Hepatocyte (in vitro differentiated cells): ENCODE measurements around the gene PDZD4. TPM values are rescaled to one million over a fixed set of nuclear protein-coding genes. Genes with fewer than 3 reads are reported as not detected.

Source experiments
- DNase-seq: peaks from one replicate; pipeline ENCODE4 v3.0.0-alpha.2; 2016; ENCODE audit warnings: low spot score
- H2AFZ ChIP-seq: fragments of 200-600 bp; sonication (generic); 2 replicates; pipeline ENCODE4 v1.6.0; 2016; ENCODE audit warnings: antibody characterized with exemption, mild to moderate bottlenecking
- H3K27ac ChIP-seq: fragments of 200-600 bp; sonication (generic); 2 replicates; pipeline ENCODE4 v1.5.1; 2016; ENCODE audit warnings: mild to moderate bottlenecking
- H3K27me3 ChIP-seq: fragments of 200-600 bp; sonication (generic); 2 replicates; pipeline ENCODE4 v1.6.1; 2016
- H3K36me3 ChIP-seq: fragments of 200-600 bp; sonication (generic); replicated peaks from 2 replicates; pipeline ENCODE4 v1.5.1; 2016; ENCODE audit warnings: low read depth; ENCODE audit not compliant: insufficient read depth
- H3K4me1 ChIP-seq: fragments of 200-600 bp; sonication (generic); 2 replicates; pipeline ENCODE4 v1.5.1; 2016; ENCODE audit warnings: mild to moderate bottlenecking, moderate library complexity; ENCODE audit not compliant: insufficient read depth
- H3K4me2 ChIP-seq: fragments of 200-600 bp; sonication (generic); 2 replicates; pipeline ENCODE4 v1.6.0; 2016
- H3K4me3 ChIP-seq: fragments of 200-600 bp; sonication (generic); 2 replicates; pipeline ENCODE4 v1.5.1; 2016; ENCODE audit warnings: mild to moderate bottlenecking
- H3K79me2 ChIP-seq: fragments of 200-600 bp; sonication (generic); 2 replicates; pipeline ENCODE4 v1.6.0; 2017; ENCODE audit warnings: mild to moderate bottlenecking
- H3K9me2 ChIP-seq: fragments of 200-600 bp; sonication (generic); replicated peaks from 2 replicates; pipeline ENCODE4 v1.6.0; 2017; ENCODE audit warnings: mild to moderate bottlenecking; ENCODE audit not compliant: insufficient read depth
- H3K9me3 ChIP-seq: fragments of 200-600 bp; sonication (generic); 2 replicates; pipeline ENCODE4 v1.5.1; 2016; ENCODE audit warnings: low read depth, mild to moderate bottlenecking
- H4K20me1 ChIP-seq: fragments of 200-600 bp; sonication (generic); 2 replicates; pipeline ENCODE4 v1.6.0; 2016; ENCODE audit warnings: mild to moderate bottlenecking; ENCODE audit not compliant: insufficient read depth, poor library complexity, severe bottlenecking
- CTCF ChIP-seq: fragments of 200-600 bp; sonication (generic); IDR thresholded peaks from 2 replicates; pipeline ENCODE4 v1.5.1; 2016; ENCODE audit warnings: antibody characterized with exemption, mild to moderate bottlenecking; ENCODE audit not compliant: poor library complexity
- EZH2 ChIP-seq: fragments of 200-600 bp; sonication (generic); IDR thresholded peaks from 2 replicates; pipeline ENCODE4 v1.6.1; 2016; ENCODE audit warnings: antibody characterized with exemption, mild to moderate bottlenecking, borderline replicate concordance
- EZH2phosphoT487 ChIP-seq: fragments of 200-600 bp; sonication (generic); IDR thresholded peaks from one replicate; pipeline ENCODE4 v1.6.1; 2018; ENCODE audit warnings: antibody characterized with exemption, mild to moderate bottlenecking, low read depth, moderate library complexity; ENCODE audit not compliant: unreplicated experiment, severe bottlenecking
- WGBS: methylation state at CpG from one replicate; pipeline ENCODE4 v1.1.6; 2016; ENCODE audit warnings: low lambda C conversion rate; ENCODE audit errors: missing lambda C conversion rate; 5-methylcytosine and 5-hydroxymethylcytosine counted together
- polyA plus RNA-seq: library from polyadenylated mRNA; unstranded; fragments of >200 nt; fragmentation: Nextera tagmentation; extraction: Ambion mirVana; gene quantifications from 2 replicates; pipeline ENCODE4 v1.2.1, GENCODE V29; 2016
- total RNA-seq: library from RNA; depleted of rRNA; stranded (reverse); fragments of >200 nt; gene quantifications from 2 replicates; pipeline ENCODE4 v1.2.3, GENCODE V29; 2014

Gene PDZD4
- total and polyA plus RNA-seq, 2 experiments from 2014 or later, result 0.59 to 2.8 TPM

GRCh38 chrX:153794897-153795816, 35.2 kb downstream of the PDZD4 start:
- peaks cover 37% of the 10 kb centered on the region for H3K79me2 ChIP-seq

GRCh38 chrX:153794018-153794896, 36.1 kb downstream of the PDZD4 start, which contains the start of the genes IDH3G and SSR4:
Gene IDH3G (minus strand): TSS chrX:153794375. CDS start chrX:153794326, 49 bp downstream.
Gene SSR4 (plus strand): TSS chrX:153794668. CDS start chrX:153794688, 20 bp downstream.
- no peaks in the 10 kb centered on the region for H3K36me3 ChIP-seq

More at GRCh38 chrX:153794897-153795816, 35.2 kb downstream of the PDZD4 start:
- Histone ChIP-seq H3K27me3 (no peaks in the 10 kb centered on the region), H4K20me1 (no peaks in the 10 kb centered on the region), H3K4me1 (peaks cover 9% of the 10 kb centered on the region), H2AFZ (no peak overlapping the region), H3K9me3 (no peaks in the 10 kb centered on the region), H3K9me2 (no peaks in the 10 kb centered on the region), H3K4me3 (peak overlapping the region; percentile 55), H3K4me2 (peak overlapping the region; percentile 84), H3K36me3 (no peaks in the 10 kb centered on the region), H3K27ac (peak overlapping the region; percentile 89)
- WGBS, result 45% methylated on average over 45 of the region's 47 CpGs
- no peak for DNase-seq
- TF ChIP-seq EZH2phosphoT487 (no peak), EZH2 (no peak), CTCF (no peak)

GRCh38 chrX:153793291-153793690, 37.1 kb downstream of the PDZD4 start:
- Histone ChIP-seq H3K4me3 (peak overlapping the region; percentile 71), H3K4me1 (peaks cover 9% of the 10 kb centered on the region), H3K27me3 (no peaks in the 10 kb centered on the region), H3K27ac (peak overlapping the region; percentile 98), H3K79me2 (peaks cover 37% of the 10 kb centered on the region), H3K9me2 (no peaks in the 10 kb centered on the region), H3K36me3 (no peaks in the 10 kb centered on the region), H4K20me1 (no peaks in the 10 kb centered on the region), H3K4me2 (peak overlapping the region; percentile 87), H2AFZ (no peak overlapping the region), H3K9me3 (no peaks in the 10 kb centered on the region)
- TF ChIP-seq EZH2phosphoT487 (no peak), CTCF (no peak), EZH2 (no peak)
- no peak for DNase-seq
- WGBS, result 48% methylated on average over 7 of the region's 7 CpGs

More at GRCh38 chrX:153794018-153794896, 36.1 kb downstream of the PDZD4 start, which contains the start of the genes IDH3G and SSR4:
- WGBS, result 39% methylated on average over 62 of the region's 92 CpGs
- H3K4me2 ChIP-seq, result peak within 1 kb of the TSS; percentile 87
- peak within 1 kb of the TSS; percentile 71 for H3K4me3 ChIP-seq
- peaks cover 37% of the 10 kb centered on the region for H3K79me2 ChIP-seq
- no peak for TF ChIP-seq EZH2phosphoT487
- TF ChIP-seq EZH2, result no peak
- TF ChIP-seq CTCF, result no peak
- H3K9me3 ChIP-seq, result no peaks in the 10 kb centered on the region
- H2AFZ ChIP-seq, result no peak within 1 kb of the TSS
- H4K20me1 ChIP-seq, result no peaks in the 10 kb centered on the region
- DNase-seq, result peak; percentile 96
- H3K27me3 ChIP-seq, result no peaks in the 10 kb centered on the region
- peak within 1 kb of the TSS; percentile 98 for H3K27ac ChIP-seq
- peaks cover 9% of the 10 kb centered on the region for H3K4me1 ChIP-seq
- H3K9me2 ChIP-seq, result no peaks in the 10 kb centered on the region
